Mesothelial cell of epicardium (in vitro differentiated cells): ENCODE measurements around the gene ANKRD24. TPM values are rescaled to one million over a fixed set of nuclear protein-coding genes. Genes with fewer than 3 reads are reported as not detected.
A peak's percentile ranks its signal among the peaks of the same experiment; 100 is the strongest.

Source experiments
- DNase-seq, 2 experiments: peaks; one replicate each; pipeline ENCODE4 v3.0.0; 2021; ENCODE audit warnings: low spot score in 2 of 2; ENCODE audit not compliant: unreplicated experiment in 2 of 2
- H3K27ac Mint-ChIP-seq: 2 replicates; pipeline ENCODE4 v1.8.0; 2021; ENCODE audit warnings: mixed read lengths
- H3K27me3 Mint-ChIP-seq: 2 replicates; pipeline ENCODE4 v1.8.0; 2021; ENCODE audit warnings: low read depth, mixed read lengths
- H3K36me3 Mint-ChIP-seq: 2 replicates; pipeline ENCODE4 v1.8.0; 2021; ENCODE audit warnings: mixed read lengths
- H3K4me1 Mint-ChIP-seq: 2 replicates; pipeline ENCODE4 v1.8.0; 2021; ENCODE audit warnings: mixed read lengths
- H3K4me3 Mint-ChIP-seq: 2 replicates; pipeline ENCODE4 v1.8.0; 2021; ENCODE audit warnings: mild to moderate bottlenecking, moderate library complexity, mixed read lengths
- H3K9me3 Mint-ChIP-seq: 2 replicates; pipeline ENCODE4 v1.8.0; 2021; ENCODE audit warnings: mixed read lengths
- total RNA-seq: library from RNA; stranded (reverse); gene quantifications from 3 replicates; pipeline ENCODE4 v1.2.1, GENCODE V29; 2021
- TF ChIP-seq, protein P1 (sequence below): fragments of 200-600 bp; sonication (generic); IDR thresholded peaks from one replicate; pipeline ENCODE4 v1.5.0; 2021; ENCODE audit warnings: antibody characterized with exemption; ENCODE audit not compliant: unreplicated experiment

Gene ANKRD24
- total RNA-seq, 1 donor from 2014 or later = 0.98 TPM

GRCh38 chr19:4246767-4247593 lies 64.5 kb downstream of the ANKRD24 start, which contains the start of gene YJU2:
Gene YJU2 (plus strand): TSS chr19:4247080. CDS start chr19:4247147, 67 bp downstream.
- H3K4me3 Mint-ChIP-seq = peak within 1 kb of the TSS; percentile 96
- peaks cover 26% of the 10 kb centered on the region for H3K36me3 Mint-ChIP-seq
- peak; percentile 96 to 97 for DNase-seq
- peak within 1 kb of the TSS; percentile 100 for H3K27ac Mint-ChIP-seq
- H3K9me3 Mint-ChIP-seq = peaks cover 5% of the 10 kb centered on the region
- peaks cover 4% of the 10 kb centered on the region for H3K4me1 Mint-ChIP-seq
- peaks cover 3% of the 10 kb centered on the region for H3K27me3 Mint-ChIP-seq
- TF ChIP-seq, protein P1, sequence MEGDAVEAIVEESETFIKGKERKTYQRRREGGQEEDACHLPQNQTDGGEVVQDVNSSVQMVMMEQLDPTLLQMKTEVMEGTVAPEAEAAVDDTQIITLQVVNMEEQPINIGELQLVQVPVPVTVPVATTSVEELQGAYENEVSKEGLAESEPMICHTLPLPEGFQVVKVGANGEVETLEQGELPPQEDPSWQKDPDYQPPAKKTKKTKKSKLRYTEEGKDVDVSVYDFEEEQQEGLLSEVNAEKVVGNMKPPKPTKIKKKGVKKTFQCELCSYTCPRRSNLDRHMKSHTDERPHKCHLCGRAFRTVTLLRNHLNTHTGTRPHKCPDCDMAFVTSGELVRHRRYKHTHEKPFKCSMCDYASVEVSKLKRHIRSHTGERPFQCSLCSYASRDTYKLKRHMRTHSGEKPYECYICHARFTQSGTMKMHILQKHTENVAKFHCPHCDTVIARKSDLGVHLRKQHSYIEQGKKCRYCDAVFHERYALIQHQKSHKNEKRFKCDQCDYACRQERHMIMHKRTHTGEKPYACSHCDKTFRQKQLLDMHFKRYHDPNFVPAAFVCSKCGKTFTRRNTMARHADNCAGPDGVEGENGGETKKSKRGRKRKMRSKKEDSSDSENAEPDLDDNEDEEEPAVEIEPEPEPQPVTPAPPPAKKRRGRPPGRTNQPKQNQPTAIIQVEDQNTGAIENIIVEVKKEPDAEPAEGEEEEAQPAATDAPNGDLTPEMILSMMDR = no peak

DNA sequence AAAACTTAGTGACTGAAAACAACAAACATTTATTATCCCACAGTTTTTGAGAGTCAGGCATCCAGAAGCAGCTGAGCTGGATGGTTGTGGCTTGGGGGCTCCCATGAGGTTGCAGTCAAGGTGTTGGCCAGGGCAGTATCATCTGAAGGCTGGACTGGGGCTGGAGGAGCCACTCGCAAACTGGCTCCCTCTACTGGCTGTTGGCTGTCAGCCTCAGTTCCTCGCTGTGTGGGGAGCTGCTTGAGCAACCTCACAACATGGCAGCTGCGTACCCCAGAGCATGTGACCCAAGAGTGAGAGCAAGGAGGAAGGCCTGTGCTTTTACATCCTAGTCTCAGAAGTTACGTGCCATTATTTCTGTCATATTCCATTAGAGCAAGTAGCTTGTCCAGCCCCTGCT lies 74.1 kb downstream of the ANKRD24 start:
- no peaks in the 10 kb centered on the region for H3K4me1 Mint-ChIP-seq
- H3K27ac Mint-ChIP-seq = no peak overlapping the region
- DNase-seq = no peak
- peaks cover 5% of the 10 kb centered on the region for H3K9me3 Mint-ChIP-seq
- H3K4me3 Mint-ChIP-seq = no peak overlapping the region
- TF ChIP-seq, protein P1 = no peak
- H3K36me3 Mint-ChIP-seq = peaks cover 41% of the 10 kb centered on the region
- H3K27me3 Mint-ChIP-seq = no peaks in the 10 kb centered on the region

DNA sequence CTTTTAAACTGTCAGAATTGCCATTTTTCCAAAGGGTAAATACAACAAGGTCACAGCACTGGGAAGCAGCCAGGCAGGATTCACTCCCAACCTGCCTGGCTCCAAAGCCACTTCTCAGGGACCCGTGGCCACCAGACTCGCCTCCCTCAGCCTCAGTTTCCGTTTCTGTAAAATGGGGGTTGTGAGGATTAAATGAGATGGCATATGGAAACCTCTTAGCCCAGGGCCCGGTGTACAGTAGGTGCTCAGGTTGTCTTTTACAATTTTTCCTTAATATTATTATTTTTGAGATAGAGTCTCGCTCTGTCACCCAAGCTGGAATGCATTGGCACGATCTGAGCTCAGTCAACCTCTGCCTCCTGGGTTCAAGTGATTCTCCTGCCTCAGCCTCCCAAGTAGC lies 74.5 kb downstream of the ANKRD24 start:
- H3K36me3 Mint-ChIP-seq = peaks cover 38% of the 10 kb centered on the region
- H3K9me3 Mint-ChIP-seq = peaks cover 5% of the 10 kb centered on the region
- TF ChIP-seq, protein P1 = no peak
- no peak overlapping the region for H3K4me3 Mint-ChIP-seq
- H3K27me3 Mint-ChIP-seq = no peaks in the 10 kb centered on the region
- DNase-seq = no peak
- no peaks in the 10 kb centered on the region for H3K4me1 Mint-ChIP-seq
- no peak overlapping the region for H3K27ac Mint-ChIP-seq

- DNase-seq = no peak
- TF ChIP-seq, protein P1 = no peak
- no peak overlapping the region for H3K27ac Mint-ChIP-seq
- H3K4me3 Mint-ChIP-seq = no peak overlapping the region
- peaks cover 5% of the 10 kb centered on the region for H3K9me3 Mint-ChIP-seq
- H3K4me1 Mint-ChIP-seq = no peaks in the 10 kb centered on the region
- no peaks in the 10 kb centered on the region for H3K27me3 Mint-ChIP-seq
- H3K36me3 Mint-ChIP-seq = peaks cover 30% of the 10 kb centered on the region
These were observed 75.7 kb downstream of the ANKRD24 start for GRCh38 chr19:4258181-4258580.

GRCh38 chr19:4260613-4261191 lies 78.2 kb downstream of the ANKRD24 start:
- no peak for DNase-seq
- H3K4me1 Mint-ChIP-seq = no peaks in the 10 kb centered on the region
- H3K27ac Mint-ChIP-seq = no peak overlapping the region
- H3K27me3 Mint-ChIP-seq = no peaks in the 10 kb centered on the region
- TF ChIP-seq, protein P1 = no peak
- H3K9me3 Mint-ChIP-seq = no peaks in the 10 kb centered on the region
- no peak overlapping the region for H3K4me3 Mint-ChIP-seq
- peaks cover 17% of the 10 kb centered on the region for H3K36me3 Mint-ChIP-seq
